IPS-20b (cell line): ENCODE measurements around the gene PDE1C.

Experiments
- H3K27ac ChIP-seq: one replicate; pipeline ENCODE4 v1.5.1; 2013; ENCODE audit warnings: low read length
- H3K27me3 ChIP-seq: 2 replicates; pipeline ENCODE4 v1.6.1; 2013; ENCODE audit warnings: mild to moderate bottlenecking, low read length, inconsistent platforms; ENCODE audit not compliant: insufficient read depth
- H3K36me3 ChIP-seq: 2 replicates; pipeline ENCODE4 v1.6.1; 2013; ENCODE audit warnings: low read depth, mild to moderate bottlenecking, inconsistent platforms, low read length, moderate library complexity; ENCODE audit not compliant: insufficient read depth
- H3K4me1 ChIP-seq: 2 replicates; pipeline ENCODE4 v1.6.1; 2013; ENCODE audit warnings: mild to moderate bottlenecking, control low read depth, inconsistent platforms, low read length, moderate library complexity; ENCODE audit not compliant: insufficient read depth
- H3K4me3 ChIP-seq: 2 replicates; pipeline ENCODE4 v1.5.1; 2013; ENCODE audit warnings: mild to moderate bottlenecking, low read length, inconsistent platforms
- H3K9ac ChIP-seq: 2 replicates; pipeline ENCODE4 v1.6.1; 2013; ENCODE audit warnings: low read depth, mild to moderate bottlenecking, inconsistent platforms, low read length, moderate library complexity
- H3K9me3 ChIP-seq: 2 replicates; pipeline ENCODE4 v1.6.1; 2013; ENCODE audit warnings: mild to moderate bottlenecking, low read depth, low read length, inconsistent platforms; ENCODE audit not compliant: insufficient read depth

Gene PDE1C

DNA sequence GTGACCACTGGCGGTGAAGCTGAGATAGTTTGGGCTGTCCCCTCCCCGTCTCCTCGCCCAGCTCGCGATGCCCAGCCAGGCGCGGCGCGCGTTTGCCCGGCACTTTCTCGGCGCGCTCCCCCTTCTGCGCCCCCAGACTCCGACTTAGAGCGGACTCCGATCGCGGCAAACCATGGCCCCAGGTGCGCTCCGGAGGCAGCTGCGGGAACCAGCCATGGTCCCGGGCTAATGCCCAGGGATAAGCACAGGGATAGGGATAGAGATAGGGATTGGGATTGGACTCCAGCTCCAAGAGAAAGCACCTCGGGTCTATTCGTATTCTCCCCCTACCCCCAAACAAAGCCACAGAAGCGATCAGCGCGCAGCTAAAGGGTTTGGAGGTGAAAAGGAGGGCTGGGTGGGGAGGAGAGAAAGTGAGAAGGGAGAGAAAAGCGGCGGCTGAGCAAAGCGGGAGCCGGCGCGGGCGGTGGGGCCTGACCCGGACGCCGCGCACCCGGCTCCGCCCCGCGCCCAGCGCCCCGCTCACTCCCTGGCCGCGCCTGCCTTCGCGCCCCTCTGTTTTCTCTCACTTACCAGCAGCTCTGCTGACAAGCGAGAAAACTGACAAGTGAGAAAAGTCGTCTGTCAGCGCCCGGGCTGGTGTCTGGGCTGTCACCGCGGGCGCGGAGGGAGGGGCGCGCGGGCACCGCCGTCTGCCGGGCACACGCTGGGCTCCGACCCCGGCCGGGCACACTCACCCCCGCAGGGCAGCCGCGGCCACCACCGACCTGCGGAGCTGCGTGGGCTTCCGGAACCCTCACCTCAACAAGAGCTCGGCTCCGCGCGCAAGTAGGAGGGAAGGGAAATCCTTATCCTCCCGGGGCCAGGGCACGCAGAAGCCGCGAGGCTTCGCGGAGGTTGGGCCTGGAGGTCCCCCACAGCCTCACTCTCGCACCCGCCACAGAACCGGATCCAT is at the start of gene PDE1C:
TSS of gene PDE1C (minus strand) at position 2 of the 955 bp plus-strand sequence.
- Histone ChIP-seq H3K4me3 (peak within 1 kb of the TSS; percentile 90), H3K36me3 (no peaks in the 10 kb centered on the region), H3K9me3 (no peaks in the 10 kb centered on the region), H3K27me3 (peaks cover 91% of the 10 kb centered on the region), H3K27ac (no peak within 1 kb of the TSS), H3K9ac (peak within 1 kb of the TSS; percentile 49; the same call in 1 of the 2 replicates), H3K4me1 (peaks cover 6% of the 10 kb centered on the region; the same call in 1 of the 2 replicates)

DNA sequence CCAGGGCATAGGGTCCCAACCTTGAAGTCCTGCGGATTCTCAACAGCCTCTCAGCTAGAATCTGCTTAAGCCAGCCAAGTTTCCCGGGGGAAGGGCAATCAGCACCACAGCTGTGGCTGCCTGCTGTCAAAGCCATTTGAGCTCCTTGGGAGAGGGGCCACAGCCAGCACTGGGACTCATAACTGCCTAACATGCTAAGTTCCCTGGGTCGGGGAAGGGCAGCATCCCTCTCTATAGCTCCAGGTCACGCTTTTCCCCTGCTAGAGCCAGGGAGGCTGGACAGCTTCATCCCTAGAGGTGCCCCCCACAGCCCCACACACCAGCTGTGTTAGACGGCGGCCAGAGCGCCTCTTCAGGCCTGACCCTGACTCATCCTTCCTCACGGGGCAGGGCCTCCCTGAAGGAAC is 49.6 kb upstream of the PDE1C start:
- H3K9ac ChIP-seq = no peak overlapping the region
- H3K4me3 ChIP-seq = no peak overlapping the region
- H3K27me3 ChIP-seq = no peaks in the 10 kb centered on the region
- H3K27ac ChIP-seq = no peak overlapping the region
- no peaks in the 10 kb centered on the region for H3K9me3 ChIP-seq
- no peaks in the 10 kb centered on the region for H3K36me3 ChIP-seq
- H3K4me1 ChIP-seq = peaks cover 9% of the 10 kb centered on the region; the same call in 1 of the 2 replicates

DNA sequence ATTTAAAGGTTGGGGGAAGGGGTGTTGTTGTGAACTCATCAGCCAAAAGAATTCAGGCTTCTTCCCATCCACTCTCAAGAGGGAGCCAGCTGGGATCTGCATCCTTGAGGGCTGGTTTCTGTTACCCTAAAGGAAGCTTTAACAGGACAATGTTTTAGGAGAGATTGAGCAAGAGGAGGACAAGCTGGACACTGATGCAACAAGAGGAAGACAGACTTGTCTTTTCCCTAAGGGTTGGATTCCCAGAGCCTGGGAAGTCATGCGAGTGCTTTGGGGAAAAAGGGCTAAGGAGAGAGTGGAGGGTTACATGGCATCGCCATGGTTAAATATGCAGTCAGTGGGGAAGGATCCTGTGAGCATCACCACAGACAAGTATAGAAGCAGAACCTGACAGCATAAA is 47.6 kb upstream of the PDE1C start:
- H3K4me3 ChIP-seq = no peak overlapping the region
- H3K36me3 ChIP-seq = no peaks in the 10 kb centered on the region
- no peaks in the 10 kb centered on the region for H3K9me3 ChIP-seq
- H3K9ac ChIP-seq = no peak overlapping the region
- H3K27me3 ChIP-seq = no peaks in the 10 kb centered on the region
- no peak overlapping the region for H3K27ac ChIP-seq
- H3K4me1 ChIP-seq = peaks cover 9% of the 10 kb centered on the region; the same call in 1 of the 2 replicates

DNA sequence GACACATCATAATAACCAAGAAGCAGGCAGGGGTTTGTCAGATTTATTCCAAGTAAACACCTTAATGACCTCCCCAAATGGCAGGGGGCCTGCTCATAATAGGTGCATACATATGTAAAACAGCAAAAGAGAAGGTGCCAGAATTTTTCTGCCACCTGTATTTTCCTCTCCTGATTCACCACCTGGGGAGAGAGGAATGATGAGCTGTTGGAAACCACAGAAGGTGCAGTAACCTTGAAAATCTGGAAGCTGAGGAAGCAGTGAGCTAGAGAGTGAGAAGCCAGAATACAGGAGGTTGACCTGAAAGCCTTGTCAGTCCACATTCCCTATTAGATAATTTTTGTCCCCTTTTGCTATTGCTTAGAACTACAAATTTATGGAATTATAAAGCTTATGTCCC is 46.2 kb upstream of the PDE1C start:
- H3K27ac ChIP-seq = no peak overlapping the region
- no peaks in the 10 kb centered on the region for H3K27me3 ChIP-seq
- H3K4me1 ChIP-seq = peaks cover 9% of the 10 kb centered on the region; the same call in 1 of the 2 replicates

DNA sequence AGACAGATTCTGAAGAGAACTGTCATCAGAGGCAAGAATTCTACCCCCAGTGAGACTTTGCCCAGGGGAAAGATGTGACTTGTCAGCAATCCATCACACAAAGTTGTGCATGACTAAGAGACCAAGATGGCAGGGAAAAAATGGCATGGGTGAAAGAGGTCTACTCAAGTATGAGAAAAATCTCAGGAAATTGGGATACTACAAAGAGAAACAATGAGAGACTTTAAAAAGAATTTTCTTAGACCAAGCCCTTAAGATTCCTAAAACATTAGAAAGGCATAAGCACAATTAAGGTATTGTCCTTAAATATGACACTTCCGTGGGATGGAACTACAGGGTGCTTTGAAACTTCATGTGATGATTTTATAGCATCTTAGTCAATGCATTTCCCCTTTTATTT is 45.6 kb upstream of the PDE1C start:
- Histone ChIP-seq H3K27me3 (no peaks in the 10 kb centered on the region), H3K4me1 (peaks cover 9% of the 10 kb centered on the region; the same call in 1 of the 2 replicates), H3K9ac (no peak overlapping the region), H3K27ac (no peak overlapping the region), H3K36me3 (no peaks in the 10 kb centered on the region), H3K4me3 (no peak overlapping the region), H3K9me3 (peaks cover 13% of the 10 kb centered on the region; the same call in 1 of the 2 replicates)

More for the DNA sequence above, 46.2 kb upstream of the PDE1C start:
- H3K4me3 ChIP-seq = no peak overlapping the region
- H3K9me3 ChIP-seq = peaks cover 9% of the 10 kb centered on the region; the same call in 1 of the 2 replicates
- no peak overlapping the region for H3K9ac ChIP-seq
- no peaks in the 10 kb centered on the region for H3K36me3 ChIP-seq

DNA sequence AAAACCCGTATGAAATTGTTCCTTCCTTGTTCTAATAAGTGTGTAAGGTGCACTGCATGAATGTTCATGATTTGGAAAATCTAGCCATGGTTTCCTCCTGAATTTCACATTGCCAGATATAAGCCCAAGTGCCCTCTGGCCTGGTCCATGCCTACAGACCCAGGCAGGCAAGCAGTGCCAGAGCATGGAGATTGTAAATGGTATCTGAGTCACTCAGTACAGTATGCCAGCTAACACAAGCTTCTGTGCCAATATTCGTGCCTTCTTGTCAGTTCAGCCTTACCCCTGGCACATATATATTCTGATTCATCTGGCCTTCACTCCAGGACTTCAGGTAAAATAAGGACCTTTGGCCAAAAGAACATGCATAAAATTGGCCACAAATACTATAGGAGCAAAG is 38.4 kb upstream of the PDE1C start:
- Histone ChIP-seq H3K27me3 (no peaks in the 10 kb centered on the region), H3K9ac (no peak overlapping the region), H3K4me1 (no peaks in the 10 kb centered on the region), H3K9me3 (peaks cover 13% of the 10 kb centered on the region; the same call in 1 of the 2 replicates), H3K4me3 (no peak overlapping the region), H3K36me3 (no peaks in the 10 kb centered on the region), H3K27ac (no peak overlapping the region)

DNA sequence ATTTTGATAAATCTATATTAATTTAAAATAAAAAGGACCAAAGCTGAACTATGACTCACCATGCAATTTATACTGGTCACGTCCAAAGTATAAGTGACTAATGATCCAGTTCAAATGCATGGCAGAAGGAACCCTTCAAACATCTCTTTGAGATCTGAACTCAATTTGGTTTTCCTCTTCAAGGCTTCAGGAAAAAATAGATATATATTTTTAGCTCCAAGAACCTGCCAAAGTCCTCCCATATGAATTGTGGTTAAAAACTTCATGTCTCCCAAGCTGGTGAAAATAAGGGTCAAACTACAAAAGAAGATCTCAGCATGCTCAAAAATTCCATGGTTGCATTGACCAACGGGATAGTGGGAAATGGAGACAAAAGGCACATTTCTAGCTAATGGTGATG is 34.6 kb upstream of the PDE1C start:
- no peak overlapping the region for H3K4me3 ChIP-seq
- H3K27ac ChIP-seq = no peak overlapping the region
- H3K4me1 ChIP-seq = no peaks in the 10 kb centered on the region
- H3K9ac ChIP-seq = no peak overlapping the region
- H3K27me3 ChIP-seq = no peaks in the 10 kb centered on the region
- H3K36me3 ChIP-seq = no peaks in the 10 kb centered on the region
- H3K9me3 ChIP-seq = no peaks in the 10 kb centered on the region

DNA sequence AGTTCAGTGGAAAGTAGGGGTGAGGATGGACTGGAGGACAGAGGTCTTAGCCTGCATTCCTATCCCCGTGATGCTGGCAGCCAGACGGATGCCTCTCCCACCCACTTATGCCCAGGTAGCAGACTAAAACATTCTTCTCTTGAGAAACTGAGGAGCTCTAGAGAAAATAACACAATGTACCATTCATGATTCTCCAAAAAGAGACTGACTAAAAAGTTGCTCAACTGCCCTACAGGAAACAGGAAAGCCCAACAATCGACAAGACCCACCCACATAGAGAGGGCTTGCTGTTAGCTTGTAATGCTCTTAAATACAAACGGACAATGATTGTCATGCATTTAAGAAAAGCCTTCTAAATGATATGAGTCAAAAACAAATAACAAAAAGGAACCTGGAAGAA is 33.2 kb upstream of the PDE1C start:
- H3K27me3 ChIP-seq = no peaks in the 10 kb centered on the region
- no peaks in the 10 kb centered on the region for H3K9me3 ChIP-seq
- H3K4me3 ChIP-seq = no peak overlapping the region
- H3K36me3 ChIP-seq = no peaks in the 10 kb centered on the region
- no peak overlapping the region for H3K9ac ChIP-seq
- no peaks in the 10 kb centered on the region for H3K4me1 ChIP-seq
- no peak overlapping the region for H3K27ac ChIP-seq

DNA sequence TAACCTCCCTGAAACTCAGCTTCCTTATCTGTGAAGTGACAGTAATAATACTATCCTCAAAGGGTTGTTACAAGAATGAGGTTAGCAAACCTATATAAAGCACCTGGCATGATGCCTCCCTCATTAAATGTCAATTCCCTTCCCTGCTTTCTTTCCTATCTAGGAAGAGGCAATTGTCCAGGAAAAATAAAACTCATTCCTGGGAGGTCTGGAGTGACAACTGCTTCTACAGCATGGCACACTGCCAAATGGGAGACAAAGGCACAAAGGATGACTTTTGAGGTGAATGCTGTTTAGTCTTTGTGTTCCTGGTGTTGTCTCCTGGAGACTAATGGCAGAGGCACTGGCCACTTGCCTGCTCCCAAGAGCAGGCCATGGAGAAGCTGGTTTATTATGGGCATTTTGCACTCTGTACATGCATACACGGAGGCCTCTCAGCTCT is 32.2 kb upstream of the PDE1C start:
- Histone ChIP-seq H3K36me3 (no peaks in the 10 kb centered on the region), H3K4me1 (no peaks in the 10 kb centered on the region), H3K9ac (no peak overlapping the region), H3K27ac (no peak overlapping the region), H3K9me3 (no peaks in the 10 kb centered on the region), H3K27me3 (no peaks in the 10 kb centered on the region), H3K4me3 (no peak overlapping the region)

DNA sequence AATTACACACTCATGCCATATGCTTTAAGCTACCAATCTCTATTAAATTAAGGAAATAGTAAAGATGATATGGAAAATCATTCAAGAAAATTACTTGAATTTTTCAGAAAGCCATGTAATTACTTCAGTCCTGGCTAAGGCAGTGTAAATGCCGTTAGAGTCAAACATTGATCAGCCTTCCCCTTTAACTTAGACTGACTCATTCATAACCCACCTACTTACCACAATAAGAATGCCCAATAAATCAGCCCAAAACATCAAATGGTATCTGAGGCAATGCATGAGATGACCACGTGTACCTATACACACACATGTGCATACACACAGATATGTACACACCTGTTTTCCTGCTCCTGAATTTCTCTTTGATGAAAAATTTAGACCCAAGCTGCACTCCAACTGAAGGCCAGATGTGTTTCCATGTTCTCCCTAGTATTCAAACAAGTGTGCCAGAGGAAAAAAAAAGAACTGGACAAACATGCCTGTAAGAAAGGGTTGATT is 30.2 kb upstream of the PDE1C start:
- Histone ChIP-seq H3K36me3 (no peaks in the 10 kb centered on the region), H3K4me1 (no peaks in the 10 kb centered on the region), H3K27ac (no peak overlapping the region), H3K4me3 (no peak overlapping the region), H3K9me3 (no peaks in the 10 kb centered on the region), H3K27me3 (no peaks in the 10 kb centered on the region), H3K9ac (no peak overlapping the region)

DNA sequence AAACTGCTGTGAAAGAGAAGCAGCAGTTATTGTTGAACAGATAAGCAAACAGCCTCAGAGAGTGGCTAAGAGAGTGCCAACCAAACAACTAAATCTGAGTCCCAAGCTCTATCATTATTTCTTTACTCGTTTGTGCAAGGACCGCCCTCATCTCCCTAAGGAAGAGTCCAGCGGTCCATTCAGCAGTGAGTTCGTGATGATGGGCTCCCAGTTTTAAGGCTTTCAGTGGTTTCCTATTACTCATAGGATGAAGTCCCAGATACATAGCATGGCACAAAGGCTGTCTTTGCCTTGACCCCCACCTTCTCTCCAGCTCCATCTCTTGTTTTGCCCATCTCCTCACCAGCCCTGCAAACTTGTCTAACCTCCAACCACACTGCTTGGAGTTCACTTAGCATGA is 24.3 kb upstream of the PDE1C start:
- H3K36me3 ChIP-seq = no peaks in the 10 kb centered on the region
- no peak overlapping the region for H3K27ac ChIP-seq
- no peaks in the 10 kb centered on the region; the same call in 1 of the 2 replicates for H3K4me1 ChIP-seq
- H3K27me3 ChIP-seq = no peaks in the 10 kb centered on the region
- no peak overlapping the region for H3K4me3 ChIP-seq
- no peaks in the 10 kb centered on the region for H3K9me3 ChIP-seq
- H3K9ac ChIP-seq = no peak overlapping the region
